ENCODE results near the gene PATE1. TPM values are rescaled to one million over a fixed set of nuclear protein-coding genes. Genes with fewer than 3 reads are reported as not detected.

Gene PATE1
- polyA plus RNA-seq, 3 donors: not detected

DNA sequence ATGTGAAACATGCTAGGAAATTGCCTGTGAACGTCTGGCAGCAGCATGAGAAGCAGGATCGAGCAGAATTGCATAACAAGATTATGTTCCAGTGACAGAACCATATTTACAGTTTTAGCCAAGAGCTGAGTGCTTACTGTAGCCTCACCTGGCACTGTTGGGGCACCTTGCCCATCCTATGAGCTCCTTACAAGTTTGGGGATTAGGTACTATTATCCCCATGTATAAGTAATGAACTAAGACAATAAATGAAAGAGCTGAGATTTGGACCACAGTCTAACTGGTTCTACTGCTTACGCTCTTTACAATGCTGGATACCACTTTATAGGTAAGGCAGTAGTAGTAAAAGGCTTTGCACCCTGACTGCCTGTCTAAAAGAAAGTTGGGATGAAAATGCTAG, 17.1 kb upstream of the PATE1 start:
- no peak overlapping the region for H3K4me2 ChIP-seq (replicated peaks; ENCODE audit: extremely low read depth, low read length, poor library complexity, severe bottlenecking)
- TF ChIP-seq CTCF (IDR thresholded peaks at IDR 0.05): no peak
- H3K27ac ChIP-seq (ENCODE audit: low read depth in 1 of 2, low read length in 2 of 2): no peak overlapping the region
- WGBS (ENCODE audit: insufficient coverage): 91% methylated on average over 3 of the region's 3 CpGs
- H3K9ac ChIP-seq (ENCODE audit: insufficient read depth, low read length, poor library complexity, severe bottlenecking): no peak overlapping the region
- H3K79me2 ChIP-seq (ENCODE audit: insufficient read depth, low read length): no peaks in the 10 kb centered on the region
- H3K4me1 ChIP-seq (ENCODE audit: control insufficient read depth in 1 of 2, insufficient read depth in 2 of 2, low read length in 2 of 2): no peaks in the 10 kb centered on the region
- Mint-ChIP-seq H3K27me3 (ENCODE audit: low read depth in 3 of 3) (peaks cover 0 to 3% (median 0%) of the 10 kb centered on the region in 3 donors), H3K4me3 (no peak overlapping the region), H3K4me1 (no peaks in the 10 kb centered on the region), H3K27ac (no peak overlapping the region), H3K9me3 (peaks cover 0 to under 1% (median 0%) of the 10 kb centered on the region in 7 donors), H3K36me3 (no peaks in the 10 kb centered on the region)
- no peak overlapping the region for H3K4me3 ChIP-seq (replicated peaks in 1 of 3; ENCODE audit: low read depth in 2 of 3, low read length in 3 of 3)
- DNase-seq: no peak
- no peaks in the 10 kb centered on the region for H4K20me1 ChIP-seq (ENCODE audit: insufficient read depth, low read length)
- no peaks in the 10 kb centered on the region for H3K9me3 ChIP-seq (replicated peaks in 1 of 2; ENCODE audit: control insufficient read depth in 1 of 2, insufficient read depth in 1 of 2, low read length in 2 of 2)
- H3K27me3 ChIP-seq (ENCODE audit: control insufficient read depth in 2 of 2, insufficient read depth in 2 of 2, low read length in 2 of 2): no peaks in the 10 kb centered on the region
- no peaks in the 10 kb centered on the region for H3K36me3 ChIP-seq (replicated peaks in 1 of 2; ENCODE audit: control insufficient read depth in 1 of 2, insufficient read depth in 2 of 2, low read length in 2 of 2)
- no peak overlapping the region for H2AFZ ChIP-seq (ENCODE audit: insufficient read depth, low read depth, low read length, poor library complexity, severe bottlenecking)
- intact Hi-C loops (cut with micrococcal nuclease): no loop called here

DNA sequence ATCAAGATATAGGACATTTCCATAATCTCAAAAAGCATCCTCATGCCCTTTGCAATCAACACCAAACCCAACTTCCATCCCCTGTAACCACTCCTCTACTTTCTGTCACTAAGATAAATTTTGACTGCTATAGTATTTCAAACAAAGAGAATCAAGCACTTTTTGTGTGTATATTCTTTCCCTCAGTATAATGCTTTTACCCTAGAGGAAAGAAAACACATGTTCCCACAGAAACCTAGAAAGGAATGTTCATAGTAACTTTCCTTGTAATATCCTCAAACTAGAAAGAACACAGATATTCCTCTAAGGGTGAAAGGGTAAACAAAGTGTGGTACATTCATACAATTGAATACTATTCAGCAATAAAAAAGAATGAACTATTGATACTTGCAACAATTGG, 5.5 kb upstream of the PATE1 start:
- Histone ChIP-seq H3K27me3 (ENCODE audit: control insufficient read depth in 2 of 2, insufficient read depth in 2 of 2, low read length in 2 of 2) (no peaks in the 10 kb centered on the region), H3K9ac (ENCODE audit: insufficient read depth, low read length, poor library complexity, severe bottlenecking) (no peak overlapping the region), H3K4me3 (replicated peaks in 1 of 3; ENCODE audit: low read depth in 2 of 3, low read length in 3 of 3) (no peak overlapping the region), H3K4me1 (ENCODE audit: control insufficient read depth in 1 of 2, insufficient read depth in 2 of 2, low read length in 2 of 2) (no peaks in the 10 kb centered on the region), H2AFZ (ENCODE audit: insufficient read depth, low read depth, low read length, poor library complexity, severe bottlenecking) (no peak overlapping the region), H3K27ac (ENCODE audit: low read depth in 1 of 2, low read length in 2 of 2) (no peak overlapping the region), H4K20me1 (ENCODE audit: insufficient read depth, low read length) (no peaks in the 10 kb centered on the region), H3K79me2 (ENCODE audit: insufficient read depth, low read length) (no peaks in the 10 kb centered on the region), H3K4me2 (replicated peaks; ENCODE audit: extremely low read depth, low read length, poor library complexity, severe bottlenecking) (no peak overlapping the region), H3K36me3 (replicated peaks in 1 of 2; ENCODE audit: control insufficient read depth in 1 of 2, insufficient read depth in 2 of 2, low read length in 2 of 2) (no peaks in the 10 kb centered on the region), H3K9me3 (replicated peaks in 1 of 2; ENCODE audit: control insufficient read depth in 1 of 2, insufficient read depth in 1 of 2, low read length in 2 of 2) (no peaks in the 10 kb centered on the region)
- Mint-ChIP-seq H3K36me3 (no peaks in the 10 kb centered on the region), H3K27me3 (ENCODE audit: low read depth in 3 of 3) (peaks cover 0 to 11% (median 5%) of the 10 kb centered on the region in 3 donors), H3K27ac (no peak overlapping the region), H3K4me1 (no peaks in the 10 kb centered on the region), H3K4me3 (no peak overlapping the region), H3K9me3 (peaks cover 0 to 8% (median 2%) of the 10 kb centered on the region in 7 donors)
- DNase-seq: no peak
- no peak for TF ChIP-seq CTCF (IDR thresholded peaks at IDR 0.05)
- intact Hi-C loops (cut with micrococcal nuclease): no loop called here

Data from CD14-positive monocyte (primary cell).